A549 (cell line): ENCODE measurements around the gene UNKL.

Experiments
- CTCF ChIP-seq: fragments of >200 bp; sonication (Bioruptor Twin); formaldehyde crosslinking; IDR thresholded peaks from 3 replicates; pipeline ENCODE4 v1.5.1; 2016
- E2F6 ChIP-seq: IDR thresholded peaks from 2 replicates; pipeline ENCODE4 v1.6.1; 2012; ENCODE audit warnings: low read depth, borderline replicate concordance
- EP300 ChIP-seq, 2 experiments: fragments of >200 bp; sonication (Bioruptor Twin); formaldehyde crosslinking; IDR thresholded peaks; 2 replicates in 1 of 2; 3 replicates in 1 of 2; pipeline ENCODE4 v1.6.1; 2016 to 2017
- KDM1A ChIP-seq: fragments of 200-600 bp; sonication (generic); IDR thresholded peaks from 2 replicates; pipeline ENCODE4 v1.6.1; 2016; ENCODE audit warnings: low read depth, mild to moderate bottlenecking
- KDM5A ChIP-seq: fragments of 200-600 bp; sonication (generic); IDR thresholded peaks from 2 replicates; pipeline ENCODE4 v1.6.1; 2016; ENCODE audit warnings: antibody characterized with exemption, mild to moderate bottlenecking
- MAFK ChIP-seq: fragments of 450-650 bp; IDR thresholded peaks from 2 replicates; pipeline ENCODE4 v1.6.1; 2014; ENCODE audit not compliant: partially characterized antibody
- MAX ChIP-seq: IDR thresholded peaks from 2 replicates; pipeline ENCODE4 v1.6.1; 2012
- POLR2A ChIP-seq: IDR thresholded peaks from 2 replicates; pipeline ENCODE4 v1.6.1; 2012; ENCODE audit warnings: mild to moderate bottlenecking, low read length
- SMC3 ChIP-seq: fragments of >200 bp; sonication (Bioruptor Twin); formaldehyde crosslinking; IDR thresholded peaks from 3 replicates; pipeline ENCODE4 v1.6.1; 2018; ENCODE audit warnings: inconsistent platforms

- TF ChIP-seq SMC3 (no peak), CTCF (no peak), EP300 (IDR thresholded peaks at IDR 0.05) (no peak), MAFK (no peak), E2F6 (no peak), KDM1A (no peak), KDM5A (no peak), POLR2A (no peak), MAX (no peak)
Measured at GRCh38 chr16:1361685-1362360, 52.7 kb downstream of the UNKL start.
